Activated CD4-positive, alpha-beta memory T cell treated with anti-CD3 and anti-CD28 coated beads, Interleukin-2, amount 10 ng/mL, durations not matched to agents 7 days and 5 days (primary cell): ENCODE results near the gene GCC2. TPM values are rescaled to one million over a fixed set of nuclear protein-coding genes. Genes with fewer than 3 reads are reported as not detected.
"Not testable (repeated sequence)": the region's sequence is repeated elsewhere in the genome, so short reads cannot be mapped to it uniquely, and the experiment has no call there.

ENCODE experiments used
- CTCF ChIA-PET: fragments of 350-600 bp; sonication (Branson Sonifier 250); formaldehyde crosslinking; loops from one replicate; lab custom pipeline; 2021; ENCODE audit warnings: antibody characterized with exemption, inconsistent platforms; lab: Charles Lee
- POLR2A ChIA-PET: fragments of 350-600 bp; sonication (Branson Sonifier 250); formaldehyde crosslinking; loops from one replicate; lab custom pipeline; 2021; ENCODE audit warnings: antibody characterized with exemption; lab: Charles Lee
- DNase-seq: peaks from one replicate; pipeline ENCODE4 v3.0.0-alpha.2; 2020
- H3K27ac Mint-ChIP-seq: one replicate; pipeline ENCODE4 v1.8.0; 2021; ENCODE audit warnings: mild to moderate bottlenecking, mixed read lengths
- H3K27me3 Mint-ChIP-seq: one replicate; pipeline ENCODE4 v1.8.0; 2021; ENCODE audit warnings: mixed read lengths
- H3K36me3 Mint-ChIP-seq: one replicate; pipeline ENCODE4 v1.8.0; 2021; ENCODE audit warnings: low read depth, mixed read lengths
- H3K4me1 Mint-ChIP-seq: one replicate; pipeline ENCODE4 v1.8.0; 2021; ENCODE audit warnings: mixed read lengths
- H3K4me3 Mint-ChIP-seq: one replicate; pipeline ENCODE4 v1.8.0; 2021; ENCODE audit warnings: mild to moderate bottlenecking, mixed read lengths
- H3K9me3 Mint-ChIP-seq: one replicate; pipeline ENCODE4 v1.8.0; 2021; ENCODE audit warnings: mixed read lengths
- total RNA-seq, 2 experiments: library from RNA; stranded (reverse); gene quantifications; one replicate each; pipeline ENCODE4 v1.2.3, GENCODE V29; 2021

GCC2 gene
- total RNA-seq, 2 experiments from 2014 or later: 60.2 to 62.8 TPM

DNA sequence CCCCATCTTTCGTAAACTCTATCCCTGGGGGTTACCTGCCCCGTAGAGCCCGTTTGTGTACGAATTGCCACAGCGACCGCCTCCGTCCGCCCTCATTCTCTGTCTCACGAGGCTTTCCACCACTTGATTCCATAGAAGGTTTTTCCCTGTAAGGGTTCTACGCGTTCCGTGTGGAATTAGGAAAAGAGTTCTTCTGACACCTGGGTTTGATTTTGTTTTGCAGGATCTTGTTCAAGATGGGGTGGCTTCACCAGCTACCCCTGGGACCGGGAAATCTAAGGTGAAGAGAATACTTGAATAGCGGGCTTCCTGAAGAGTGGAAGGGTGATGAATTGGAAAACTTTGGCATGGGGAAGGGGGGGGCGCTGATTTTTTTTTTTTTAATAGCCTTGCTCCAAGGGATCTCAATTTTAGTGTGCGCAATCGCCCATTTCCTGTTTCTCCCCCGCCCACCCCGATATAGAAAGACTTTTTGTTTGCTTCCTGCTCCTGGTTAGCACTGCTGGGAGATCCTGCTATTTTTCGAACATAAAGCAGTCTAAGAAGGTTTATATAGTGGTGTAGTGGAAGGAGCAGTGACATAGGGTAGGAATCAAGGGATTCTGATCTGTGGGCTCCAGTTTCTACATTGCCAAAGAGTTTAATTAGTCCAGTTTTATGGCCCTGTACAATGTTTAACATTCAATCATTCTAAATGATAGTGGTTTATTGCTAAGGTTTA lies 564 bp downstream of the GCC2 start:
- Mint-ChIP-seq H3K27ac (peak overlapping the region; percentile 87), H3K4me1 (peaks cover 36% of the 10 kb centered on the region), H3K27me3 (no peaks in the 10 kb centered on the region), H3K9me3 (peaks cover 3% of the 10 kb centered on the region), H3K36me3 (peaks cover 29% of the 10 kb centered on the region), H3K4me3 (peak overlapping the region; percentile 89)
- CTCF ChIA-PET: interaction anchor here (0.7 to 2.3 kb wide), 3 partner anchors 16 to 135 kb away, joined by 3 to 8 read pairs (median 3); no protein-coding TSS in a partner anchor
- DNase-seq: peak; percentile 49
- POLR2A ChIA-PET: interaction anchor here (1.0 to 4.1 kb wide), 7 partner anchors 9 to 232 kb away, joined by 3 to 34 read pairs (median 4); partner anchors contain the start of gene LIMS1

DNA sequence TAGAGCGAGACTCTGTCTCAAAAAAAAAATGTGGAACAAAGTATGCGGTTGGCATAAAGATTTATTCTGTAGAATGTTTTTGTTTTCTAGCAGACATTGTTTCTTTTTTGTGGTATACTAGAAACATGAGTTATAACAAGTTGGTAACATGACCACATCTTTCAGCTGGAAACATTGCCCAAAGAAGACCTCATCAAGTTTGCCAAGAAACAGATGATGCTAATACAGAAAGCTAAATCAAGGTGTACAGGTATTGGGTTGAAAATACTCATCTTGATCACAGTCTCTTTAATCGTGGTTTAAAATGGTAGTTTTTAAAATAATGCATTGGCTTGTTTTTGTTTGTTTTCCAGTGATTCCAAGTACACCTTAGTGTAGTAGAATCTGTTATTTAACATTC lies 1.9 kb downstream of the GCC2 start:
- no peak overlapping the region for H3K27ac Mint-ChIP-seq
- H3K4me1 Mint-ChIP-seq: peaks cover 34% of the 10 kb centered on the region
- CTCF ChIA-PET: interaction anchor here (2.3 kb wide), 1 partner anchor 133 kb away, joined by 8 read pairs; no protein-coding TSS in a partner anchor
- no peak overlapping the region for H3K4me3 Mint-ChIP-seq
- no peaks in the 10 kb centered on the region for H3K9me3 Mint-ChIP-seq
- POLR2A ChIA-PET: interaction anchor here (4.1 kb wide), 1 partner anchor 83 kb away, joined by 34 read pairs; the partner anchor contains the start of gene LIMS1
- DNase-seq: no peak
- peaks cover 42% of the 10 kb centered on the region for H3K36me3 Mint-ChIP-seq
- H3K27me3 Mint-ChIP-seq: no peaks in the 10 kb centered on the region

- Mint-ChIP-seq H3K36me3 (peaks cover 52% of the 10 kb centered on the region), H3K4me1 (peaks cover 34% of the 10 kb centered on the region), H3K27me3 (no peaks in the 10 kb centered on the region), H3K27ac (no peak overlapping the region), H3K9me3 (peaks cover under 1% of the 10 kb centered on the region), H3K4me3 (no peak overlapping the region)
- DNase-seq: no peak
- CTCF ChIA-PET: no interaction called here
- POLR2A ChIA-PET: no interaction called here
These were observed 3.0 kb downstream of the GCC2 start for GRCh38 chr2:108451976-108452375.

- H3K27ac Mint-ChIP-seq, POLR2A ChIA-PET, DNase-seq, H3K27me3 Mint-ChIP-seq, H3K4me3 Mint-ChIP-seq: not testable (repeated sequence)
- H3K36me3 Mint-ChIP-seq: peaks cover 68% of the 10 kb centered on the region
- CTCF ChIA-PET: interaction anchor here (1.4 kb wide), 1 partner anchor 183 kb away, joined by 3 read pairs; no protein-coding TSS in a partner anchor
- peaks cover 16% of the 10 kb centered on the region for H3K9me3 Mint-ChIP-seq
- peaks cover 35% of the 10 kb centered on the region for H3K4me1 Mint-ChIP-seq
These were observed 4.5 kb downstream of the GCC2 start for GRCh38 chr2:108453530-108453929.

GRCh38 chr2:108454440-108454839 lies 5.4 kb downstream of the GCC2 start:
- Mint-ChIP-seq H3K27ac (no peak overlapping the region), H3K4me1 (peaks cover 35% of the 10 kb centered on the region), H3K27me3 (no peaks in the 10 kb centered on the region), H3K9me3 (peaks cover 23% of the 10 kb centered on the region), H3K36me3 (peaks cover 77% of the 10 kb centered on the region), H3K4me3 (no peak overlapping the region)
- DNase-seq: no peak
- ChIA-PET POLR2A (no interaction called here), CTCF (interaction anchor here (1.4 kb wide), 1 partner anchor 182 kb away, joined by 3 read pairs; no protein-coding TSS in a partner anchor)

GRCh38 chr2:108455571-108455970 lies 6.6 kb downstream of the GCC2 start:
- Mint-ChIP-seq H3K27me3 (no peaks in the 10 kb centered on the region), H3K9me3 (peaks cover 23% of the 10 kb centered on the region), H3K4me1 (peaks cover 32% of the 10 kb centered on the region), H3K36me3 (peaks cover 86% of the 10 kb centered on the region), H3K27ac (no peak overlapping the region), H3K4me3 (no peak overlapping the region)
- CTCF ChIA-PET: no interaction called here
- DNase-seq: no peak
- POLR2A ChIA-PET: no interaction called here

- H3K4me3 Mint-ChIP-seq: no peak overlapping the region
- ChIA-PET POLR2A (interaction anchor here (1.6 kb wide), 1 partner anchor 9 kb away, joined by 6 read pairs; the partner anchor contains the start of gene GCC2), CTCF (no interaction called here)
- H3K27ac Mint-ChIP-seq: no peak overlapping the region
- DNase-seq: no peak
- H3K27me3 Mint-ChIP-seq: no peaks in the 10 kb centered on the region
- H3K9me3 Mint-ChIP-seq: peaks cover 23% of the 10 kb centered on the region
- peaks cover 86% of the 10 kb centered on the region for H3K36me3 Mint-ChIP-seq
- H3K4me1 Mint-ChIP-seq: peaks cover 22% of the 10 kb centered on the region
These were observed 9.1 kb downstream of the GCC2 start for GRCh38 chr2:108458082-108458481.

DNA sequence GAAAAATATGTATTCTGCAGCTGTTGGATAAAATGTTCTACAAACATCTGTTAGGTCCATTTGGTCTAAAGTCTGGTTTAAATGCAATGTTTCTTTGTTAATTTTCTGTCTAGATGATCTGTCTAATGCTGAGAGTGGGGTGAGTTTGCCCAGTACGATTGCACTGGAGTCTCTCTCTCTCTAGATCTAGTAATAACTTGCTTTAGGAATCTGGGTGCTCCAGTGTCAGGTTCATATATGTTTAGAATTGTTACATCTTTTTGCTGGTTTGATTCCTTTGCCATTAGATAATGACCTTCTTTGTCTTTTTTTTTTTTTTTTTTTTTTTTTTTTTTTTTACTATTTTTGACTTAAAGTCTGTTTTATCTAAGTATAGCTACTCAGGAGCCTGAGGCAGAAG lies 10.4 kb downstream of the GCC2 start:
- Mint-ChIP-seq H3K27ac (no peak overlapping the region), H3K27me3 (no peaks in the 10 kb centered on the region), H3K4me1 (peaks cover 21% of the 10 kb centered on the region), H3K4me3 (no peak overlapping the region), H3K36me3 (peaks cover 88% of the 10 kb centered on the region), H3K9me3 (peaks cover 23% of the 10 kb centered on the region)
- DNase-seq: no peak
- ChIA-PET CTCF (interaction anchor here (1.9 kb wide), 1 partner anchor 125 kb away, joined by 5 read pairs; no protein-coding TSS in a partner anchor), POLR2A (no interaction called here)

- DNase-seq: no peak
- H3K27ac Mint-ChIP-seq: no peak overlapping the region
- H3K4me3 Mint-ChIP-seq: no peak overlapping the region
- peaks cover 23% of the 10 kb centered on the region for H3K9me3 Mint-ChIP-seq
- ChIA-PET CTCF (interaction anchor here (1.9 kb wide), 1 partner anchor 124 kb away, joined by 5 read pairs; no protein-coding TSS in a partner anchor), POLR2A (no interaction called here)
- peaks cover 21% of the 10 kb centered on the region for H3K4me1 Mint-ChIP-seq
- H3K27me3 Mint-ChIP-seq: no peaks in the 10 kb centered on the region
- peaks cover 86% of the 10 kb centered on the region for H3K36me3 Mint-ChIP-seq
These were observed 11.5 kb downstream of the GCC2 start for GRCh38 chr2:108460345-108461037.

GRCh38 chr2:108477099-108477498 lies 28.1 kb downstream of the GCC2 start:
- ChIA-PET POLR2A (no interaction called here), CTCF (no interaction called here)
- Mint-ChIP-seq H3K4me1 (peaks cover 1% of the 10 kb centered on the region), H3K27ac (no peak overlapping the region), H3K36me3 (peaks cover 61% of the 10 kb centered on the region), H3K27me3 (no peaks in the 10 kb centered on the region), H3K4me3 (no peak overlapping the region), H3K9me3 (no peaks in the 10 kb centered on the region)
- DNase-seq: no peak

DNA sequence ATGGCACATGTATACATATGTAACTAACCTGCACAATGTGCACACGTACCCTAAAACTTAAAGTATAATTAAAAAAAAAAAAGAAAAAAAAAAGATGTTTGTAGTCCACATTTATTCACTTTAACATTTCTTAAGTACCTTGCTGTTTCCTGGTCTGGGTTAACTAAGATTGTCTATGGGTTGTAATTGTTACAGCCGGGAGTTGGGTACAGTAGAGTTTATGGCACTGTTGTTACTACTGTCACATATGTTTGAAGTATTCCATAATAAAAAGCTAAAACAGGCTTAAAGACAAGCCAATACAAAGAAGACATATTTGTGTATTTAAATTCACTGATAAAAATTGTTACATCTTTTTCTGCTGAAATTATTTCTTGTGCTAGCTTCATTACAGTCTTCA lies 36.2 kb downstream of the GCC2 start:
- no peaks in the 10 kb centered on the region for H3K4me1 Mint-ChIP-seq
- ChIA-PET POLR2A (no interaction called here), CTCF (no interaction called here)
- peaks cover 53% of the 10 kb centered on the region for H3K36me3 Mint-ChIP-seq
- H3K9me3 Mint-ChIP-seq: no peaks in the 10 kb centered on the region
- no peaks in the 10 kb centered on the region for H3K27me3 Mint-ChIP-seq
- no peak for DNase-seq
- no peak overlapping the region for H3K4me3 Mint-ChIP-seq
- no peak overlapping the region for H3K27ac Mint-ChIP-seq

DNA sequence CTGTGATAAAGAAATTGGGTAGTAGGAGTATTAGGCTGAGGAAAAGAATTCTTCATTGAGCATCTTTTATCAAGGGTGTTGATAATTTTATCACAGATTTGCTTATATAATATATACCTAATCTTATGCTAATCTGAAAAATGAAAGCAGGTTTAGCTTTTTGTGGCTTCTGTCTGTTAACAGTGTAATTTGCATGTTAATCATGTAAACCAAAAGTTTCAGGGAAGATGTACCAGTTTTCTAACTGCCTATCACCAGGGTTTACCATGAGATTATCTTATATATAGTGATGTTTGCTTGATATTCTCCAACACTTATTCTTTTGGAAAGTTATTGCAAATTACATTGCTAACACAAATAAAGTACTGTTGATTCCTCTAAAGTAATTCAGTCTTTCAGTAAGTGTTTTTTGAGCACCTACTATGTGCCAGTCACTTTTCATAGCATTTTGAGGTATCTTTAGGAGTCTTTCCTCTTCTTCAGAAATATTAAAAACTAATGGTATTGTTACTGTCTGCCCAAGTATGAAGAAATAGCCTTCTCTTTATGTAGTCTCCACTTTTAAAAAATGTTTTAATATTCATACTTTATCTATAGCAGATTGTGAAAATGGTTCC lies 41.6 kb downstream of the GCC2 start:
- CTCF ChIA-PET: no interaction called here

More for the DNA sequence above, 41.6 kb downstream of the GCC2 start:
- DNase-seq: no peak
- H3K36me3 Mint-ChIP-seq: peaks cover 49% of the 10 kb centered on the region
- POLR2A ChIA-PET: no interaction called here
- H3K27me3 Mint-ChIP-seq: no peaks in the 10 kb centered on the region
- H3K4me3 Mint-ChIP-seq: no peak overlapping the region
- H3K27ac Mint-ChIP-seq: no peak overlapping the region
- peaks cover 7% of the 10 kb centered on the region for H3K4me1 Mint-ChIP-seq
- no peaks in the 10 kb centered on the region for H3K9me3 Mint-ChIP-seq
